H9 (cell line): ENCODE measurements around the gene PCNX2. TPM values are rescaled to one million over a fixed set of nuclear protein-coding genes. Genes with fewer than 3 reads are reported as not detected.

Source experiments
- DNase-seq: peaks from one replicate; pipeline ENCODE4 v3.0.0-alpha.2; 2017
- H2AFZ ChIP-seq: one replicate; pipeline ENCODE4 v1.6.1; 2013; ENCODE audit warnings: mild to moderate bottlenecking, low read length, control low read depth, moderate library complexity
- H2AK5ac ChIP-seq: 2 replicates; pipeline ENCODE4 v1.6.1; 2013; ENCODE audit warnings: low read length, control low read depth, mixed read lengths; ENCODE audit not compliant: insufficient read length
- H2BK120ac ChIP-seq: one replicate; pipeline ENCODE4 v1.6.1; 2013; ENCODE audit warnings: low read depth, mild to moderate bottlenecking, low read length, control low read depth, inconsistent platforms; ENCODE audit not compliant: poor library complexity, severe bottlenecking
- H2BK12ac ChIP-seq: 2 replicates; pipeline ENCODE4 v1.6.1; 2013; ENCODE audit warnings: low read length, control low read depth, mixed read lengths, low read depth; ENCODE audit not compliant: insufficient read length
- H2BK15ac ChIP-seq: 2 replicates; pipeline ENCODE4 v1.6.1; 2013; ENCODE audit warnings: low read depth, low read length, control low read depth
- H2BK20ac ChIP-seq: one replicate; pipeline ENCODE4 v1.6.1; 2013; ENCODE audit warnings: low read depth, mild to moderate bottlenecking, low read length, control low read depth, inconsistent platforms; ENCODE audit not compliant: poor library complexity, severe bottlenecking
- H2BK5ac ChIP-seq: 2 replicates; pipeline ENCODE4 v1.6.1; 2013; ENCODE audit warnings: low read length, control low read depth, mixed read lengths; ENCODE audit not compliant: insufficient read length
- H3K14ac ChIP-seq: 2 replicates; pipeline ENCODE4 v1.6.1; 2013; ENCODE audit warnings: low read length, control low read depth; ENCODE audit not compliant: insufficient read depth
- H3K18ac ChIP-seq: 2 replicates; pipeline ENCODE4 v1.6.1; 2013; ENCODE audit warnings: low read depth, mild to moderate bottlenecking, mixed read lengths, low read length, control low read depth; ENCODE audit not compliant: insufficient read length
- H3K23ac ChIP-seq: 2 replicates; pipeline ENCODE4 v1.6.1; 2013; ENCODE audit warnings: low read length, control low read depth, mixed read lengths, low read depth; ENCODE audit not compliant: insufficient read length
- H3K23me2 ChIP-seq: 2 replicates; pipeline ENCODE4 v1.6.1; 2013; ENCODE audit warnings: low read depth, mild to moderate bottlenecking, mixed read lengths, low read length, control low read depth; ENCODE audit not compliant: insufficient read length, poor library complexity, severe bottlenecking
- H3K27ac ChIP-seq: 2 replicates; pipeline ENCODE4 v1.5.1; 2013; ENCODE audit warnings: low read length, control low read depth, mixed read lengths, low read depth; ENCODE audit not compliant: insufficient read length
- H3K27me3 ChIP-seq: 2 replicates; pipeline ENCODE4 v1.6.1; 2013; ENCODE audit warnings: low read length, control low read depth, inconsistent platforms; ENCODE audit not compliant: insufficient read depth
- H3K4ac ChIP-seq: 2 replicates; pipeline ENCODE4 v1.6.1; 2013; ENCODE audit warnings: low read depth, mild to moderate bottlenecking, control low read depth, inconsistent platforms, low read length, moderate library complexity
- H3K4me1 ChIP-seq: 2 replicates; pipeline ENCODE4 v1.6.1; 2013; ENCODE audit warnings: low read length, control low read depth, inconsistent platforms; ENCODE audit not compliant: insufficient read depth
- H3K4me2 ChIP-seq: 2 replicates; pipeline ENCODE4 v1.6.1; 2013; ENCODE audit warnings: low read length, control low read depth, mixed read lengths; ENCODE audit not compliant: insufficient read length, insufficient read depth
- H3K56ac ChIP-seq: 2 replicates; pipeline ENCODE4 v1.6.1; 2013; ENCODE audit warnings: low read depth, mild to moderate bottlenecking, mixed read lengths, low read length, control low read depth; ENCODE audit not compliant: insufficient read length
- H3K79me1 ChIP-seq: 2 replicates; pipeline ENCODE4 v1.6.1; 2013; ENCODE audit warnings: low read depth, mild to moderate bottlenecking, moderate library complexity, low read length, control low read depth, inconsistent platforms; ENCODE audit not compliant: insufficient read depth, poor library complexity, severe bottlenecking
- H3K79me2 ChIP-seq: 2 replicates; pipeline ENCODE4 v1.6.1; 2013; ENCODE audit warnings: low read length, control low read depth, inconsistent platforms; ENCODE audit not compliant: insufficient read depth
- H3K9ac ChIP-seq: 2 replicates; pipeline ENCODE4 v1.6.1; 2013; ENCODE audit warnings: low read length, control low read depth, mixed read lengths; ENCODE audit not compliant: insufficient read length; ENCODE audit errors: extremely low read depth
- H3K9me3 ChIP-seq: one replicate; pipeline ENCODE4 v1.6.1; 2013; ENCODE audit warnings: low read depth, low read length, inconsistent platforms; ENCODE audit not compliant: control insufficient read depth
- H3T11ph ChIP-seq: one replicate; pipeline ENCODE4 v1.6.1; 2013; ENCODE audit warnings: mild to moderate bottlenecking, low read length, control low read depth, inconsistent platforms
- H4K20me1 ChIP-seq: one replicate; pipeline ENCODE4 v1.6.1; 2013; ENCODE audit not compliant: control insufficient read depth, insufficient read length, insufficient read depth
- H4K5ac ChIP-seq: 2 replicates; pipeline ENCODE4 v1.6.1; 2013; ENCODE audit warnings: low read depth, mild to moderate bottlenecking, mixed read lengths, low read length, control low read depth; ENCODE audit not compliant: insufficient read length
- H4K8ac ChIP-seq: replicated peaks from 2 replicates; pipeline ENCODE4 v1.6.1; 2013; ENCODE audit warnings: low read length, control low read depth, mixed read lengths, low read depth; ENCODE audit not compliant: insufficient read length
- H4K91ac ChIP-seq: 2 replicates; pipeline ENCODE4 v1.6.1; 2013; ENCODE audit warnings: low read depth, mild to moderate bottlenecking, moderate library complexity, mixed read lengths, low read length, control low read depth; ENCODE audit not compliant: insufficient read length
- H3K27ac Mint-ChIP-seq, 3 experiments: 2 replicates in 2 of 3; 3 replicates in 1 of 3; pipeline ENCODE4 v1.8.0; 2020 to 2021; ENCODE audit warnings: mixed read lengths in 3 of 3, mild to moderate bottlenecking in 1 of 3, moderate library complexity in 1 of 3
- H3K27me3 Mint-ChIP-seq: 2 replicates; pipeline ENCODE4 v1.8.0; 2021; ENCODE audit warnings: low read depth, mild to moderate bottlenecking, moderate library complexity, mixed read lengths
- H3K36me3 Mint-ChIP-seq, 3 experiments: 2 replicates in 2 of 3; 3 replicates in 1 of 3; pipeline ENCODE4 v1.8.0; 2020 to 2021; ENCODE audit warnings: low read depth in 3 of 3, mixed read lengths in 3 of 3; ENCODE audit not compliant: insufficient read depth in 1 of 3
- H3K4me1 Mint-ChIP-seq, 2 experiments: 2 replicates each; pipeline ENCODE4 v1.8.0; 2020; ENCODE audit warnings: mixed read lengths in 2 of 2
- H3K4me3 Mint-ChIP-seq, 2 experiments: 2 replicates in 1 of 2; 3 replicates in 1 of 2; pipeline ENCODE4 v1.8.0; 2020 to 2021; ENCODE audit warnings: mild to moderate bottlenecking in 2 of 2, mixed read lengths in 2 of 2, moderate library complexity in 1 of 2
- H3K9me3 Mint-ChIP-seq, 2 experiments: 2 replicates in 1 of 2; 3 replicates in 1 of 2; pipeline ENCODE4 v1.8.0; 2020; ENCODE audit warnings: mild to moderate bottlenecking in 2 of 2, mixed read lengths in 2 of 2, moderate library complexity in 1 of 2
- WGBS: extraction: QIAGEN DNeasy Blood & Tissue Kit; methylation state at CpG from one replicate; pipeline ENCODE4 v1.1.7; 2013; ENCODE audit warnings: missing lambda C conversion rate, low lambda C conversion rate, mixed read lengths; ENCODE audit not compliant: insufficient read length; ENCODE audit errors: extremely low coverage; 5-methylcytosine and 5-hydroxymethylcytosine counted together
- total RNA-seq: library from RNA; stranded (reverse); gene quantifications from 2 replicates; pipeline ENCODE4 v1.2.1, GENCODE V29; 2021
- TF ChIP-seq, protein P1 (sequence below): fragments of 200-600 bp; sonication (generic); conservative IDR thresholded peaks from 3 replicates; pipeline ENCODE4 v1.8.0; 2021; ENCODE audit warnings: antibody characterized with exemption, mild to moderate bottlenecking

PCNX2 gene
- total RNA-seq, 1 experiment from 2014 or later = 45.1 TPM

DNA sequence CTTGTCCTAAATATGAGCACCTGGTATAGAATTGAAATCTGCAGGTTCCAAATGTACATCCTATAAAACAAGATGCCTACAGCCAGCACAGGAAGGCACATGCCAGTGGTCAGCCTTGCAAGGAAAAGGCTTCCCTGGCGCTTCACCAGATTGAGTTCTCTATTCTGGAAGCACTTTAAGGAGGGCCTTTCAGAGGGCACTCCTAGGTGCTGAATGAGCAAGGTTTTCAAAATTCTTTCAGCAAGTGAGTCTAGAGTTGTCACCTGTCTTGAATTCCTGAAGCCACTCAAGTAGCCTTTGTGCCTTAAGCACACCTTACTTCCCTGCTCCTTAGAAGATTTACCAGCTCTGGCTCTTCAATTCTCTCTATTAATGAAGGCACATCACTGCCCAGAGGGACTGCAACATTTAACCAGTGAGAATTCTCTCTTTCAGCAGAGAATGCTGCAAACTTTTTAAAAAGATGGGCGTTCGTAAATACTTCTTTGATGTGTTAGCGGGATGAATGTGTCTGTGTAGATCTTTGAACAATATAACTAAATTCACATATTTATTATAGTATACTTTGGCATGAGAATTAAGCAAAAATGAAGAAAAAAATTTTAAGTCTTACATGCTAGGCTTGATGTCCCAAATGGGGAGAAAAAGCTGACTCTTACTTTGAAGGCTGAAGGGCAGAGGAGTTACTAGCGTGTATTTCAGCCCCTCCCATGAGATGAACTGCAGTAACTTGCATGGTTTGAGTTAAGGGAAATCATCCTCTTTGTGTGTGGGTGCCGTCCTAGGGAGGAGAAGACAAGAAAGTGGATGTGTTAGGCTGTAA, 183.1 kb downstream of the PCNX2 start:
- DNase-seq = no peak
- peak overlapping the region; percentile 79 to 100 (median 94) for H3K27ac Mint-ChIP-seq

More for the DNA sequence above, 183.1 kb downstream of the PCNX2 start:
- no peak overlapping the region; the same call in 1 of the 2 replicates for H3K4ac ChIP-seq
- peak overlapping the region; percentile 75 for H3K9ac ChIP-seq
- peak overlapping the region; percentile 43 for H4K5ac ChIP-seq
- no peaks in the 10 kb centered on the region for H3K23me2 ChIP-seq
- H4K20me1 ChIP-seq = no peaks in the 10 kb centered on the region
- peak overlapping the region; percentile 78 for H4K91ac ChIP-seq
- H3K4me3 Mint-ChIP-seq = no peak overlapping the region; a peak in 1 of 5 replicates
- H2AK5ac ChIP-seq = peak overlapping the region; percentile 10
- H2BK12ac ChIP-seq = no peak overlapping the region
- peak overlapping the region; percentile 84 for H3K56ac ChIP-seq
- H3K27me3 Mint-ChIP-seq = no peaks in the 10 kb centered on the region
- H3K23ac ChIP-seq = no peak overlapping the region
- H3K9me3 Mint-ChIP-seq = no peaks in the 10 kb centered on the region
- no peaks in the 10 kb centered on the region for H3K9me3 ChIP-seq
- no peak overlapping the region for H2BK120ac ChIP-seq
- peak overlapping the region; percentile 91 for H2BK5ac ChIP-seq
- no peak overlapping the region for H2BK20ac ChIP-seq
- peak overlapping the region; percentile 37 for H3K4me2 ChIP-seq
- H3K4me1 ChIP-seq = peaks cover 15% of the 10 kb centered on the region; the same call in 1 of the 2 replicates
- no CpG with 5 or more reads among the region's 6 CpGs for WGBS
- no peak overlapping the region for H2BK15ac ChIP-seq
- no peaks in the 10 kb centered on the region for H3K79me2 ChIP-seq
- TF ChIP-seq, protein P1, sequence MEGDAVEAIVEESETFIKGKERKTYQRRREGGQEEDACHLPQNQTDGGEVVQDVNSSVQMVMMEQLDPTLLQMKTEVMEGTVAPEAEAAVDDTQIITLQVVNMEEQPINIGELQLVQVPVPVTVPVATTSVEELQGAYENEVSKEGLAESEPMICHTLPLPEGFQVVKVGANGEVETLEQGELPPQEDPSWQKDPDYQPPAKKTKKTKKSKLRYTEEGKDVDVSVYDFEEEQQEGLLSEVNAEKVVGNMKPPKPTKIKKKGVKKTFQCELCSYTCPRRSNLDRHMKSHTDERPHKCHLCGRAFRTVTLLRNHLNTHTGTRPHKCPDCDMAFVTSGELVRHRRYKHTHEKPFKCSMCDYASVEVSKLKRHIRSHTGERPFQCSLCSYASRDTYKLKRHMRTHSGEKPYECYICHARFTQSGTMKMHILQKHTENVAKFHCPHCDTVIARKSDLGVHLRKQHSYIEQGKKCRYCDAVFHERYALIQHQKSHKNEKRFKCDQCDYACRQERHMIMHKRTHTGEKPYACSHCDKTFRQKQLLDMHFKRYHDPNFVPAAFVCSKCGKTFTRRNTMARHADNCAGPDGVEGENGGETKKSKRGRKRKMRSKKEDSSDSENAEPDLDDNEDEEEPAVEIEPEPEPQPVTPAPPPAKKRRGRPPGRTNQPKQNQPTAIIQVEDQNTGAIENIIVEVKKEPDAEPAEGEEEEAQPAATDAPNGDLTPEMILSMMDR = no peak
- H3K36me3 Mint-ChIP-seq = peaks cover 8 to 21% (median 19%) of the 10 kb centered on the region in 3 experiments; a peak in 6 of 7 replicates
- H3K27me3 ChIP-seq = no peaks in the 10 kb centered on the region
- H3K4me1 Mint-ChIP-seq = peaks cover 43 to 59% of the 10 kb centered on the region in 2 experiments
- no peaks in the 10 kb centered on the region for H3K79me1 ChIP-seq
- no peak overlapping the region for H4K8ac ChIP-seq
- H3T11ph ChIP-seq = no peak overlapping the region
- peak overlapping the region; percentile 74; the same call in 1 of the 2 replicates for H3K14ac ChIP-seq
- H3K18ac ChIP-seq = peak overlapping the region; percentile 86
- H3K27ac ChIP-seq = peak overlapping the region; percentile 98
- no peak overlapping the region for H2AFZ ChIP-seq
